Cardiac muscle cell (in vitro differentiated cells and primary cell): ENCODE measurements around the gene TMUB2. TPM values are rescaled to one million over a fixed set of nuclear protein-coding genes. Genes with fewer than 3 reads are reported as not detected.
A peak's percentile ranks its signal among the peaks of the same experiment; 100 is the strongest.

Experiments
- DNase-seq, 2 donors: peaks; one replicate each; pipeline versions ENCODE4 v3.0.0 to v3.0.0-alpha.2; 2010 to 2017; ENCODE audit warnings: low read depth in 1 of 2, low spot score in 1 of 2
- H3K27ac ChIP-seq: fragments of 200-600 bp; sonication (generic); 2 replicates; pipeline ENCODE4 v1.5.1; 2016
- H3K27me3 ChIP-seq: fragments of 200-600 bp; sonication (generic); 2 replicates; pipeline ENCODE4 v1.6.0; 2016; ENCODE audit warnings: control low read depth
- H3K36me3 ChIP-seq: fragments of 200-600 bp; sonication (generic); 2 replicates; pipeline ENCODE4 v1.5.1; 2016; ENCODE audit warnings: control low read depth
- H3K4me1 ChIP-seq: fragments of 200-600 bp; sonication (generic); 2 replicates; pipeline ENCODE4 v1.8.1; 2017; ENCODE audit warnings: low read depth, mild to moderate bottlenecking, mixed run types
- H3K4me3 ChIP-seq: fragments of 200-600 bp; sonication (generic); 2 replicates; pipeline ENCODE4 v1.5.1; 2016; ENCODE audit warnings: mild to moderate bottlenecking
- H3K9me3 ChIP-seq: fragments of 200-600 bp; sonication (generic); 2 replicates; pipeline ENCODE4 v1.5.1; 2017; ENCODE audit warnings: low read depth, mild to moderate bottlenecking, control low read depth
- polyA plus RNA-seq: library from polyadenylated mRNA; unstranded; fragments of >200 nt; fragmentation: Nextera tagmentation; extraction: Ambion mirVana; gene quantifications from 2 replicates; pipeline ENCODE4 v1.2.1, GENCODE V29; 2016
- total RNA-seq: library from RNA; depleted of rRNA; stranded (reverse); fragments of >200 nt; gene quantifications from 2 replicates; pipeline ENCODE4 v1.2.3, GENCODE V29; 2016
- TF ChIP-seq, protein P1 (sequence below): IDR thresholded peaks from 2 replicates; pipeline ENCODE4 v1.5.1; 2012; ENCODE audit warnings: low read depth, mild to moderate bottlenecking, low read length

The TMUB2 gene
- total and polyA plus RNA-seq, 2 experiments from 2014 or later: 40.5 to 43.9 TPM

DNA sequence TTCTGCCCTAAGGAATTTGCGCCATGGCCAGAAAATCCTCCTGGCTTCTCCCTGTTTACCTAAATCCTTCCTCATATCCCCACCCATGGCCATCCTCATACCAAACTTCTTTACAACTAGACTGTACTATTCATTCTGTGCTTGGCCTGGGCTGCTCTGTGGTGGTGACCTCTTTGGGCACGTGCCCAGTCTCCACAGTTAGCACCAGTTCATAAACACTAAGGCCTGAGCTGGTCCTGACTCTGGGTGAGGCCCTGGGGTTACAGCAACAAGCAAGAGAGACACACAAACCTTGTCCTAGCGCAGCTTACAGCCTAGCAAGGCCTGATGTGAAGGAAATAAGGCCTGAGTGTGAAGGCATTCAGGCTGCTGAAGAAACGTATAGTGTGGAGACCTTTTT is 16.0 kb downstream of the TMUB2 start:
- Histone ChIP-seq H3K27me3 (no peaks in the 10 kb centered on the region), H3K9me3 (no peaks in the 10 kb centered on the region), H3K27ac (peak overlapping the region; percentile 35), H3K36me3 (peaks cover 5% of the 10 kb centered on the region), H3K4me3 (no peak overlapping the region), H3K4me1 (peaks cover 5% of the 10 kb centered on the region)
- TF ChIP-seq, protein P1, sequence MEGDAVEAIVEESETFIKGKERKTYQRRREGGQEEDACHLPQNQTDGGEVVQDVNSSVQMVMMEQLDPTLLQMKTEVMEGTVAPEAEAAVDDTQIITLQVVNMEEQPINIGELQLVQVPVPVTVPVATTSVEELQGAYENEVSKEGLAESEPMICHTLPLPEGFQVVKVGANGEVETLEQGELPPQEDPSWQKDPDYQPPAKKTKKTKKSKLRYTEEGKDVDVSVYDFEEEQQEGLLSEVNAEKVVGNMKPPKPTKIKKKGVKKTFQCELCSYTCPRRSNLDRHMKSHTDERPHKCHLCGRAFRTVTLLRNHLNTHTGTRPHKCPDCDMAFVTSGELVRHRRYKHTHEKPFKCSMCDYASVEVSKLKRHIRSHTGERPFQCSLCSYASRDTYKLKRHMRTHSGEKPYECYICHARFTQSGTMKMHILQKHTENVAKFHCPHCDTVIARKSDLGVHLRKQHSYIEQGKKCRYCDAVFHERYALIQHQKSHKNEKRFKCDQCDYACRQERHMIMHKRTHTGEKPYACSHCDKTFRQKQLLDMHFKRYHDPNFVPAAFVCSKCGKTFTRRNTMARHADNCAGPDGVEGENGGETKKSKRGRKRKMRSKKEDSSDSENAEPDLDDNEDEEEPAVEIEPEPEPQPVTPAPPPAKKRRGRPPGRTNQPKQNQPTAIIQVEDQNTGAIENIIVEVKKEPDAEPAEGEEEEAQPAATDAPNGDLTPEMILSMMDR: no peak
- no peak for DNase-seq

- peaks cover 14% of the 10 kb centered on the region for H3K36me3 ChIP-seq
Measured at GRCh38 chr17:44203731-44204440, 17.1 kb downstream of the TMUB2 start.

DNA sequence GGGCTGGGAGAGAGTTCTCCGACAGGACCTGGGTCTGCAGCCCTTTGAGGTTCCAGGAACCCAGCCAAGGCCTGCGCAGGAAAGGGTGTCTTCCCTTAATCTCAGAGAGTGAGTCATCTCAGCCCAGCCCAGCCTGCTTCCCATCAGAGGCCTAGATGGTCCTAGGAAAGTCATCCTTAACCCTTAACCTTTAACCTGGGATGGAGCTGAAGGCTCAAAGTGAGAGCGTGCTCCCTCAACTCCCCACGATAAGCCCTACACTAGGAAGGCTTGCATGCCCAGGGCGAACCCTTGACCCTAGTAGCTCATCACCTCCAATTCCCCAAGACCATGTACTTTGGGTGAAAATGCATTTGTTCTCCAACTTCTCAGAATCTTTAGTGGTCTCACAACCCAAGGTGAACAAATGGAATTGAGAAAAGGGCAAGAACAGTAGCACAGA is 17.7 kb downstream of the TMUB2 start:
- no peaks in the 10 kb centered on the region for H3K27me3 ChIP-seq
- no peak overlapping the region for H3K27ac ChIP-seq
- peak in 1 of 2 donors; percentile 61 for DNase-seq
- H3K36me3 ChIP-seq: peaks cover 19% of the 10 kb centered on the region
- no peak overlapping the region for H3K4me3 ChIP-seq
- TF ChIP-seq, protein P1: no peak
- no peaks in the 10 kb centered on the region for H3K4me1 ChIP-seq
- no peaks in the 10 kb centered on the region for H3K9me3 ChIP-seq

More at GRCh38 chr17:44203731-44204440, 17.1 kb downstream of the TMUB2 start:
- no peak overlapping the region for H3K4me3 ChIP-seq
- H3K27me3 ChIP-seq: no peaks in the 10 kb centered on the region
- peak; percentile 62 to 75 for DNase-seq
- H3K9me3 ChIP-seq: no peaks in the 10 kb centered on the region
- no peak overlapping the region for H3K27ac ChIP-seq
- TF ChIP-seq, protein P1: peak; percentile 78
- no peaks in the 10 kb centered on the region for H3K4me1 ChIP-seq

GRCh38 chr17:44205962-44206824 is 19.4 kb downstream of the TMUB2 start:
- H3K27ac ChIP-seq: peak overlapping the region; percentile 48
- H3K27me3 ChIP-seq: no peaks in the 10 kb centered on the region
- H3K9me3 ChIP-seq: no peaks in the 10 kb centered on the region
- peaks cover 19% of the 10 kb centered on the region for H3K36me3 ChIP-seq
- no peaks in the 10 kb centered on the region for H3K4me1 ChIP-seq
- TF ChIP-seq, protein P1: no peak
- no peak overlapping the region for H3K4me3 ChIP-seq
- no peak for DNase-seq

- Histone ChIP-seq H3K27ac (no peak overlapping the region), H3K9me3 (no peaks in the 10 kb centered on the region), H3K36me3 (peaks cover 19% of the 10 kb centered on the region), H3K27me3 (no peaks in the 10 kb centered on the region), H3K4me1 (no peaks in the 10 kb centered on the region), H3K4me3 (no peak overlapping the region)
- DNase-seq: no peak
- TF ChIP-seq, protein P1: no peak
Measured at GRCh38 chr17:44206825-44207155, 20.0 kb downstream of the TMUB2 start.
